KOPT-K1 (cell line): ENCODE measurements around the gene SEMA3G.

Experiments used
- H3K27ac ChIP-seq: fragments of 200-600 bp; sonication (generic); 2 replicates; pipeline ENCODE4 v1.5.1; 2016; ENCODE audit warnings: antibody characterized with exemption, mild to moderate bottlenecking, low read depth, low read length; ENCODE audit not compliant: poor library complexity, severe bottlenecking
- H3K36me3 ChIP-seq: fragments of 200-600 bp; sonication (generic); 2 replicates; pipeline ENCODE4 v1.5.1; 2017; ENCODE audit warnings: antibody characterized with exemption, mild to moderate bottlenecking, low read length, moderate library complexity; ENCODE audit not compliant: insufficient read depth
- H3K9me3 ChIP-seq: fragments of 200-600 bp; sonication (generic); 2 replicates; pipeline ENCODE4 v1.5.1; 2017; ENCODE audit warnings: antibody characterized with exemption, low read length, mild to moderate bottlenecking; ENCODE audit not compliant: insufficient read depth, poor library complexity, severe bottlenecking

SEMA3G gene

DNA sequence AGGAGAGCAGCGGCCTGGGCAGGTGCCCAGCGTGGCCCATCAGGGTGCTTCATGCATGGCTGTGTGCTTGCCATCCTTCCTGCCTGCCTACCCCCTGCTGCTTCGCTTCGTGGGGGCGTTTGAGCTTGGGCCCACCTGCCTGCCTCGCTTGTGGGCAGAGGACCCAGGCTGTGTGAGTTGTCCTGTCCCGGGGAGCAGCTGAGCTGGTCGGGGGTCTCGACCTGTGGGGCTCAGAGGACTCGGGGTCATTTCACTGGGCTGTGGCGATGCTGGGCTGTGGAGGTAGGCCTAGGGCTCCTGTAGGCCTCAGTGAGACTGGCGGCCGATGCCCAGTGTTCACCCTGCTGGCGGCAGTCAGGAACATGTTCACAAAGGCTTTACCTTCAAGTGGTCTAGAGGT lies 38.2 kb upstream of the SEMA3G start:
- Histone ChIP-seq H3K36me3 (peaks cover 98% of the 10 kb centered on the region), H3K9me3 (no peaks in the 10 kb centered on the region), H3K27ac (no peak overlapping the region)

DNA sequence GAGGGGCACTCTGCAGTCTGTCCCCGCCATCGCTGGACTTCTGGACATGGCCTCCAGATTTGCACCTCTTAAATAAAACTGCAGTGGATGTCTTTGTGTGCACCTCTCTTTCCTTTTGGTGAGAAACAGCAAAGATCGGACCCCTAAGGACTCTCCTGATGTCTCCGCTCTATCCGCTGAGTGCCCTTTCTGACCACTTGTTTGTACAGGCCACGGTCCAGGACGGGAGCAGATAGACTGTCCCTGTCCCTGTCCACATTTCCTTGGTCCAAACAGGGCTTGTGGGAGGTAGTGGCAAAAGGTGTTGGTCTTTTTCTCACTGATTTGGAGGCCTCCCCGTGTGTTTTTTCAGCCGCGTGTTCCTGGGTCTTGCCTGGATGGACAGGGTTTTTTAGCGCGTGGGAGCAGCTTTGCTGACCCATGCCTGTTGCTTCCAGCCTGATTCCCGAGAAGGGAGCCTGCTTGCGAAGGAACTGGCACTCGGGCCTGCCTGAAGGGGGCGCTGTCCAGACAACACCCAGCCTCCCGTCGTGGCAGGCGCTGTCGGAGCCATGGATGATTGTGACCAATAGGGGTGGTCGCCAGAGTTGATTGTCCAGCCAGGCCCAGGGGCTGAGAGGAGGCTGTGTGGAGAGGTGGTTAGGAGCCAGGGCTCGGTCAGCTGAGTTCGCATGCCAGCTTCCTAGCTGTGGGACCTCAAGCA lies 37.1 kb upstream of the SEMA3G start:
- Histone ChIP-seq H3K27ac (no peak overlapping the region), H3K36me3 (peaks cover 98% of the 10 kb centered on the region), H3K9me3 (no peaks in the 10 kb centered on the region)

DNA sequence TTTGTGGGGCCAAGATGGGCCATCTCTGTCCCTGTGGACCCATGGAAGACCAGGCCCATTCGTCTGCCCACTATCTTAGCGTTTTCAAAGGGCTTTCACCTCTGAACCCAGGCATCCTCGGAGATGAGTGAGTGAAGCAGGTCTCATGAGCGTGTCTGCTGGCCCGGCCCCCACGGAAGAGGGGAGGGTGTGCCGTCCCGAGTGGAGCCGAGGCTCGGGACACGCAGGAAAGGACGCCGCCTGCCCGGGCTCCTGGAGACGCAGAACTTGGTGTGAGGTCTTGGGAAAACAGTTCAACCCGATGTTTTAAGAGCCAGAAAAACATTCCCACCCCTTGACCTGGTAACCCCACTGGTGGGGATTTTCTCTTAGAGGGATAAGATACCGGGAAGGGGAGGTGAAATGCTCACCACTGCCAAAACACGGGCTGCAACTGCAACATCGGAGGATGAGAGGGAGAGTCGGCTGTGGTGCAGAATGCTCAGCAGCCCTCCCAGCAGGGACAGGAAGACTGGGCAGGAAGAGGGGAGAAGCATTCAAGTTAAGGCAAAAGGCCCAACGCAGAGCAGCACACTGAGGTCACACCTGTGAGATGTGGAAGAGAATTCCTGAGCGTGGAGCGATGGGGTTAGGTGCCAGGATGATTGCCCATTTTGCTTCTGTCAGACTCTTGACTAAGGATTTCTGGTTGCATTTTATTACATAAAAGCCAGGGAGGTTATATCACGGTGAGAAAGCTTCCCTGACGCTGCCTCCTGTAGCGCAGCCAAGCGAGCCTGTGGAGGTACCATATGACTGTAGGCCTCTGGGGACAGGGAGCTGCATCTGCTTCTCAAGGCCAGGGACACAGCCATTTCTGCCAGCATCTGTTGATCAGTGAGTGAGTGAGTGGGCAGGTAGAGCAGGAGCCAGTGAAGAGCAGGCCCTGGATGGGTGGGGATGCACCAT lies 36.1 kb upstream of the SEMA3G start:
- H3K36me3 ChIP-seq, result peaks cover 98% of the 10 kb centered on the region
- no peak overlapping the region for H3K27ac ChIP-seq
- no peaks in the 10 kb centered on the region for H3K9me3 ChIP-seq

DNA sequence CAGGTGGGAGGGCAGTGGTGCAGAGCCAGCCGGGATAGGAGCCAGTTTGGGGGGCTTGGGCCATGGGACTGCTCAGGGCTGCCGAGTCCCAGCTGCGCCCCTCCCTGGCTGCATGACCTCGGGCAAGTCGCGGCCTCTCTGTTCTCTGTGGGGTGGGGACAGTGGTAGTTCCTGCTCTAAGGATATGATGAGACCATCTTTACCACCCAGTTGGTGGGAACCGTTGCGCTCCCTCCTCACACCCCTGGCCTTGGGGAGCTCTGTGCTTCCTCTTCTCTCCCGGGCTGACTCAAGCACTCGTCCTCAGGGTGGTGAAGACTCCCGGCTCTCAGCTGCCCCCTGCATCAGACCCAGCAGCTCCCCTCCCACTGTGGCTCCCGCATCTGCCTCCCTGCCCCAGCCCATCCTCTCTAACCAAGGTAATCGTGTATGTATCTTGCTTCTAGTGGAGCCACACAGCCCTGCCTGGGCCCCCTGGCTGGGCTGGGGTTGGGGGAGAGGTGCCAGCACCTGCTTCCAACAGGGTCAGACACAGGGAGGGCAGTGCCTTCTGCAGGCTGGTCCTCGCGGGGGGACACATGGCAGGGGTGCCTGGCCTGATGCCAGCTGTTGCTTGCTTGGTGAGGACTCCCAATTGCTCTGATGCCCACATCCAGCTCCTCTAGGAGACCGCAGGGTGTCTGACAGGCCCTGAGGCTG lies 35.1 kb upstream of the SEMA3G start:
- Histone ChIP-seq H3K36me3 (peaks cover 98% of the 10 kb centered on the region), H3K27ac (no peak overlapping the region), H3K9me3 (no peaks in the 10 kb centered on the region)

DNA sequence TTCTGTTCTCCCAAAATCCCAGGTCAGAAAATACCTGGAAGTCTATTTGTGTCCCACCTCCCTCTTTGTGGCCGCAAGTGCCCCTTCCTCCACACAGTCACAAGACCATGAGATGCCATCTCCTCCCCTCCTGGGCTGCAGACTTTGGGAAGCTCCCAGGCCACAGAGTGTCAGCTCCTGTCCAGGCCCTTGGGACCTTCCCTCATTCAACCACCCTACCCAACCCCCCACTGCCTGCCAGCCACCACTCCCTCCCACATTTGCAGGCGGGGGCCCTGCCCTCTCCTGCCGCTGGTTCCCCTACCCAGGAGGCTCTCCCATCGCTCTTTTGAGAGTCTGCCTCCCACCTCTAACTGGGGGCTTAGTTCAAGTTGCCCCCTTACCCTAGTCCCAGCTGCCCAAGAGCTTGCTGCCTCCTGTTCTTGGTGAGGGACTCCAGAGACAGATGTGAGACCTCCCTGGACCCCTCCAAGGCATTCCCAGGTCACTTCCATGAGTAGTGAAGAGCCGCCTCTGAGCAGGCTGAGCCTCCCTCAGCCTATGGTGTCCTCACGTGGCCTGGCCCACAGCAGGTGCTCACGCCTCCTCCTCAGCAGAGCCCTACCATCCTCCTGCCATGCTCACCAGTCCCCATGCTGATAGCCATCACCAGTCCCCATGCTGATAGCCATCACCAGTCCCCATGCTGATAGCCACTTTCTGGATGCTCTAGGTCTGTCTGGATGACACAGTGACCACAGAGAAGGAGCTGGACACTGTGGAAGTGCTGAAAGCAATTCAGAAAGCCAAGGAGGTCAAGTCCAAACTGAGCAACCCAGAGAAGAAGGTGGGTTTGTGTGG lies 34.4 kb upstream of the SEMA3G start:
- Histone ChIP-seq H3K36me3 (peaks cover 99% of the 10 kb centered on the region), H3K9me3 (no peaks in the 10 kb centered on the region), H3K27ac (no peak overlapping the region)

DNA sequence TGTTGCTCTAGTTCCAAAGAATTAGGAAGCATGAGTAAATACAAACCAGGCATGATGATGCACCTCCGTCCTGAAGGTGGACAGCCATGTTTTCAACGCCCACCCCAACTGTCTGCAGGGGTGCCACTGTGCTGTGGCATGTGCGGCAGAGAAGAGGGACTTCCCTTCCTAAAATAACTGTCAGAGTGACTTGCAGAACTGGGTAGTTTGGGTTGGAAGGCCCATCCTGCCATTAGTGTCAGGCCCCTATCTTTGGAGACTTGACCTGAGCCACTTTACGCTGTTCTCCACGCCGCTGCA lies 32.8 kb upstream of the SEMA3G start:
- Histone ChIP-seq H3K36me3 (peaks cover 99% of the 10 kb centered on the region), H3K27ac (no peak overlapping the region), H3K9me3 (no peaks in the 10 kb centered on the region)

DNA sequence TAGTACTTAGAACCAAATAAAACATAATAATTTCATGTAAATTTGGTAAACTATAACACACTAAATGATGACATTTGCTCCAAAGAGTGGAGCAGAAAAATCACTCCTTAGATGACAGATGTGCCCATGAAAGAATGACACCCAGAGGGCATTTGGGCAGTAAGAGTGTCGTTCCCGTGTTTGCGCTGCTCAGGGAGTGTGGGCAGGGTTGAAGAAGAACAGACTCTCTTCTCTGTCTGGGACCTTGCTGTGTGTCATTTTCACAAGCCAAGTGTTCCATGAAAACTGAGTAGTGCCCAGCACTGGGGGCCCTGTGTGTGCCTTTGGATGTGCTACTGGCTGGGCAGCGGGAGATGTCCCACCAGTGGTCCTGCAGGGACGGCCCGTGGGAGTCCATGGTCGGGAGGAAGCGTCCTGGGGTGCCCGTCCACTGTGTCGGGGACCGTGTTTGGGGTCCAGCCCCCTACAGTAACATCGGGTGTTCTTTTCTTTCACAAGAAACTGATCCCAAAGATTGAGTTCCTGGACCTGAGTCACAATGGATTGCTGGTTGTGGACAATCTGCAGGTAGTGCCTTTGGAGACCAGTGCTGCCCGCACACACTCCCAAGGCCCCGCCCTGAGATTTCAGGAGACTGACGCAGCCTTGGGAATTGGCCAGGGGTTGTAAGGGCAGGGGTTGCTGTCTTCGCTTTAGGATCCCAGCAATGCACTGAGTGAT lies 32.3 kb upstream of the SEMA3G start:
- H3K27ac ChIP-seq, result no peak overlapping the region
- H3K36me3 ChIP-seq, result peaks cover 99% of the 10 kb centered on the region
- H3K9me3 ChIP-seq, result no peaks in the 10 kb centered on the region

DNA sequence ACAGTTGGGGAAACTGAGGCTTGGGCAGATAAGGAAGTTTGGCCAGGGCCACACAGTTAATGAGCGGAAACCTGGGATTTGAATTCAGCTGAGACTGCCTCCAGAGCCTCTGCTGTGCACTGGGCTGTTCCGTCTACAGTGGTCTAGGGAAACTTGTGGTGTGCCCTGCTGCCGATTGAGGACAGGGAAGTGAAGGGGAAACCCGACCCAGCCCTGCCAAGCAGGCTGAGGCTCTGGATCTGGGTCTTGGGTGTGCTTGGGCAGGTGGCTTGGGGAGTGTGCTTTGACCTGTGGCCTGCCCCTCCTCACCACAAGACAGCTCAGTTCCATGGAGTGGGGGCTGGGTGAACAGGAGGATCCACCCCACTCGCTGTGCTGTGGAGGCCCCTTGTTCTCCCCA lies 28.1 kb upstream of the SEMA3G start:
- Histone ChIP-seq H3K27ac (no peak overlapping the region), H3K9me3 (no peaks in the 10 kb centered on the region), H3K36me3 (peaks cover 97% of the 10 kb centered on the region)

DNA sequence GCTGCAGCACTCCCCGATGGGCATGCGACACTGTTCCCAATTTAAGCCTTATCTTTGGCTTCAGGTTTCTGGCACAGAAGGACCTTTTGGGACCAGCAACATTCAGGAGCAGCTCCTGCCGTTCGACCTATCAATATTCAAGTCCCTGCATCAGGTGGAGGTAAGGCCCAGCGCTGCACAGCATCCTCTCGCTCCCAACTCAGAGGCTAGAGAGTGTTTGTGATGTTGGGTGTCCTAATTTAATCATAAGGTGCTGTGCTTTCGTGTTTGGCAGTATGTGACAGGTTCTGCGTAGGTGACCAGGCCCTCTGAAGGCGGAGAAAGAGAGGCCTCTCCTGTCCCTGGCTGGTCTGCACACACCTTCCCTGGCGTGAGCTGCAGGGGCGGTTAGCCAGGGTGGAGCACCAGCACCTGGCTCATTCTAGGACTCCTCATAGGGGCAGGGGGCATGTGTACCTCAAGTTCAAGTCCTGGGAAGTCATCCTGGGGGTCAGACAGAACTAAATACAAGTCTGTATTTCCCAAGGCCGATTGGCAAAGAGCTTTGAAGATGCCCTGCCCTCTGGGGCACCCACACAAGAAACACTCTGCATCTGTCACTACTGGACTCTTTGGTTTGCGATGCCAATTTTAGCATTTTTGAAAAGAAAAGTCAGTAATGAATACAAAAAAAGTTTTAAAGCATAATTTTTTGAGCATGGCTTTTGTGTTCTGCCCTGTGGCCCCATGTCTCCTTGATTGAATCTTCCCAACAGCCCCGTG lies 27.5 kb upstream of the SEMA3G start:
- H3K9me3 ChIP-seq, result no peaks in the 10 kb centered on the region
- H3K36me3 ChIP-seq, result peaks cover 97% of the 10 kb centered on the region
- no peak overlapping the region for H3K27ac ChIP-seq

DNA sequence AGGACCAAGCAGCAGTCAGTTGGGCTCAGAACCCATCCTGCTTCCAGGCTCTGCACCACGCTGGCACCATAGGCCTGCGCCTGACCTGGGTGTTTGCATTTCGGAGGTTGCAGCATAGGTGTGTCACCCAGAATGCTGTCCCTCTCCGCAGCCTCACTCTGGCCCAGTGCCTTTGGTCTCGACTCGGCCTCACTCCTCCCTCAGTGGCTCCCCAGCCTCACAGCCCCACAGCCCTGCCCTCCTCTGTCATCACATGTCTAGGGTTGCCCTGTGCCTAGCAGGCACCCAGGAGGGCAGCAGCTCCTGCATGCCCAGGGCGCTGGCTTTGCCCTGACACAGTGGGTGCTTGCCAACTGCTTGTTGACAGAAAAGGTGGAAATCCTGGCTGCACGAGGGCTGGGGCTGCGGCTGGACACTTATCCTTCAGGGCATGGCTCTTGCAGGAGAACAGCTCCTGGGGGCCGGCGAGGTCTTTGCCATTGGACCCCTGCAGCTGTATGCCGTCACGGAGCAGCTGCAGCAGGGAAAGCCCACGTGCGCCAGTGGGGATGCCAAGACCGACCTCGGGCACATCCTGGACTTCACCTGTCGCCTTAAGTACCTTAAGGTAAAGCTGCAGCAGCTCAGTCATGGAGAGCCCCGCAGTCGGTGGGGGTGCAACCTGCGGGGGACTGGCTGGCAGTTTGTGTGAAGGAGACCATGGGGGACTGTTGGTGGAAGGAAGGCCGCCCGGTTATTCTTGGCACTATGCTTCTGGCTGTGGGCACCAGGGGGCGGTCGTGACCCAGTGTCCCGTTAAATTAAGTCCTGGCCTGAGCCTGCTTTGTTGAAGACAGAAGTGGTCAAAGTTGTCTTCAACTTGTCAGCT lies 26.7 kb upstream of the SEMA3G start:
- peaks cover 97% of the 10 kb centered on the region for H3K36me3 ChIP-seq
- no peak overlapping the region for H3K27ac ChIP-seq
- H3K9me3 ChIP-seq, result no peaks in the 10 kb centered on the region

DNA sequence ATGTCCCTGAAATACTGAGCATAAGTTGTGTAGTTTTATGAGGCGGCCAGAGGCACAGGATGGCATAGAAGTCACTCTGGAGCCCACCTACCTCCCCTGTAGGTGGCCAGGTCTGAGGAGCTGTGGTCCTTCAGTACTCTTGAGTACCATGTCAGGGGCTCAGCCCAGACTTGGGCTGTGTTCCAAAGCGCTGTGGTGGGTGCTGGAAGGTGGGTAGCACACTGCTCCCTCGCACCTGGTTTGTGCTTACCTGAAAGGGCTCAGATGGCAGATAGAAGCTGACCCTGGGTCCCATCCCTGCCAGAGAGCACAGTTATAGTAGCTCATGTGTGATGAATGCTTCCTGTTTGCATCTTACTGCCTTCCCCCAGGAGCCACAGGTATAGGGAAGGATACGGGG lies 26.0 kb upstream of the SEMA3G start:
- Histone ChIP-seq H3K27ac (no peak overlapping the region), H3K36me3 (peaks cover 97% of the 10 kb centered on the region), H3K9me3 (no peaks in the 10 kb centered on the region)

DNA sequence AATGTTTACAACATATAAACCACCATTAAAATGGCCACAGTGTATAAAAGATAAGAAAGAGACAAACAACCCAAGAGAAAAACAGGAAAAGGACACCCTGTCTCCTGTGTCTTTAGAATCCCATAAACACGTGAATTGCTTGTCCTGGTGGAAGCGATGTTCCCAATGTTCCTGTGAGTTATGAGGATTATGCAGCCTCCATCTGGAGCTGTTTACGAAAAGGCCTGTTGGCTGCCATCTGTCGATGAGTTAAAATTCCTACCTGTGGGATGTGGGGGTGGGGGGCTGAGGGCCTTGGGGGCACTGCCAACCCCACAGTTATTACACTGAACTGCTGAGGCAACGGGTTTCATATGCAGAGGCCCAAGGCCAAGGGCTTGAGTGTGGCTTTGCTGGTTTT lies 24.1 kb upstream of the SEMA3G start:
- no peak overlapping the region for H3K27ac ChIP-seq
- H3K9me3 ChIP-seq, result no peaks in the 10 kb centered on the region
- peaks cover 98% of the 10 kb centered on the region for H3K36me3 ChIP-seq

DNA sequence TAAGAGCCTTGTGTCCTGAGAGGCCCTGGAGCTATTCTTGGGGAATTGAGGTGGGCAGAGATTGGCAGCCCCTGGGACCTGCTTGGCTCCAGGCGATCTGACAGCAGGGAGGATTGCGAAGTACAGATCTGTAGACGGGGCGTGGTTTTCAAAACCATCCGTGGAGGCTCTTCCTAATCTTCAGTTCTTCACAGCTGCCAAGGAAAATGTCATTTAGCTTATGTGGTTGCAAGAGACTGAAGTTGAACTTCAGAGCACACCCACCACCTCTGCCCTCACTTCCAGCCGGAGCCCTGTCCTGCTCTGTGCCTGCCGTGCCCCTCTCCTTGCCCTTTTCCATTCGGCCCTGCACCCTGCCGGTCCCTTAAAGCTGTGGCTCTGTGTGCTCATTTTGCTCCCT lies 23.4 kb upstream of the SEMA3G start:
- no peak overlapping the region for H3K27ac ChIP-seq
- peaks cover 97% of the 10 kb centered on the region for H3K36me3 ChIP-seq
- H3K9me3 ChIP-seq, result no peaks in the 10 kb centered on the region
